ENCODE data around the gene CFAP97. TPM values are rescaled to one million over a fixed set of nuclear protein-coding genes. Genes with fewer than 3 reads are reported as not detected.
"Not testable (repeated sequence)": the region's sequence is repeated elsewhere in the genome, so short reads cannot be mapped to it uniquely, and the experiment has no call there.

The CFAP97 gene
- total RNA-seq, 4 donors from 2014 or later = 27.7 to 34.7 (median 32.0) TPM

DNA sequence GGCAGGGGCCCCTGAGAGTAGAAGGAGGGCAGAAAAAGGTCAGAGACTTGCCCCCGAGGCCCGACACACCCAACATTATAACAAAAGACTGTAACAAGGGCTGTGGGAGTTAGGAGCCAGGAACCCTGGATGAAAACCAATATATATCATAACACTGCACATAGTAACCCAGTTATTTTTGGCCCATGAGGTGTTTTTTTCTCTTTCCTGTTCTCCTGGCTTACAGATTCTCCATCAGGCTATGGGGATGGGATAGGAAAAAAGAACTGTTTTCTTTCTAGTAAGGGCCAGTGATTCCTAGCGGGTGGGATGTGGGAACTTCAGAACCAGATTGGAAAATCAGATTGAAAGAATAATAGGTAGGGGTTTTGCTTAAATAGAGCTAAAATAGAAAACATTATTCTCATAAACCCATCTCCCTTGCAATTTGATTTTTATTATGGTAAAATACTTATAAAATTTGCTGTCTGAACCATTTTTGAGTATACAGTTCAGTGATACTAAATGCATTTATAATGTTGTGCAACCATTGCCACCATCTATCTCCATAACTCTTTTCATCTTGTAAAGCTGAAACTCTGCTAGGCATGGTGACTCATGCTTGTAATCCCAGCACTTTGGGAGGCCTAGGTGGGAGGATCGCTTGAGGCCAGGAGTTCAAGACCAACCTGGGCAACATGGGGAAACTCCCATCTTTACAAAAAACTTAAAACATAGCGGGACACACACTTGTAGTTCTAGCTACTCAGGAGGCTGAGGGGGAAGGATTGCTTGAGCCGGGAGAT, 39.1 kb upstream of the CFAP97 start:
- TF ChIP-seq, protein P1, sequence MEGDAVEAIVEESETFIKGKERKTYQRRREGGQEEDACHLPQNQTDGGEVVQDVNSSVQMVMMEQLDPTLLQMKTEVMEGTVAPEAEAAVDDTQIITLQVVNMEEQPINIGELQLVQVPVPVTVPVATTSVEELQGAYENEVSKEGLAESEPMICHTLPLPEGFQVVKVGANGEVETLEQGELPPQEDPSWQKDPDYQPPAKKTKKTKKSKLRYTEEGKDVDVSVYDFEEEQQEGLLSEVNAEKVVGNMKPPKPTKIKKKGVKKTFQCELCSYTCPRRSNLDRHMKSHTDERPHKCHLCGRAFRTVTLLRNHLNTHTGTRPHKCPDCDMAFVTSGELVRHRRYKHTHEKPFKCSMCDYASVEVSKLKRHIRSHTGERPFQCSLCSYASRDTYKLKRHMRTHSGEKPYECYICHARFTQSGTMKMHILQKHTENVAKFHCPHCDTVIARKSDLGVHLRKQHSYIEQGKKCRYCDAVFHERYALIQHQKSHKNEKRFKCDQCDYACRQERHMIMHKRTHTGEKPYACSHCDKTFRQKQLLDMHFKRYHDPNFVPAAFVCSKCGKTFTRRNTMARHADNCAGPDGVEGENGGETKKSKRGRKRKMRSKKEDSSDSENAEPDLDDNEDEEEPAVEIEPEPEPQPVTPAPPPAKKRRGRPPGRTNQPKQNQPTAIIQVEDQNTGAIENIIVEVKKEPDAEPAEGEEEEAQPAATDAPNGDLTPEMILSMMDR (IDR thresholded peaks at IDR 0.05) = no peak
- DNase-seq (ENCODE audit: low spot score) (no peak), ATAC-seq (ENCODE audit: low FRiP score) (no peak)

DNA sequence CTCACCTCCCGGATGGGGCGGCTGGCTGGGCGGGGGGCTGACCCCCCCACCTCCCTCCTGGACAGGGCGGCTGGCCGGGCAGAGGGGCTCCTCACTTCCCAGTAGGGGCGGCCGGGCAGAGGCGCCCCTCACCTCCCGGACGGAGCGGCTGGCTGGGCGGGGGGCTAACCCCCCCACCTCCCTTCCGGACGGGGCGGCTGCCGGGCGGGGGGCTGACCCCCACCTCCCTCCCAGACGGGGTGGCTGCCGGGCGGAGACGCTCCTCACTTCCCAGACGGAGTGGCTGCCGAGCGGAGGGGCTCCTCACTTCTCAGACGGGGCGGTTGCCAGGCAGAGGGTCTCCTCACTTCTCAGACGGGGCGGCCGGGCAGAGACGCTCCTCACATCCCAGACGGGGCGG, 36.7 kb upstream of the CFAP97 start:
- not testable (repeated sequence) for ATAC-seq (ENCODE audit: low FRiP score)

DNA sequence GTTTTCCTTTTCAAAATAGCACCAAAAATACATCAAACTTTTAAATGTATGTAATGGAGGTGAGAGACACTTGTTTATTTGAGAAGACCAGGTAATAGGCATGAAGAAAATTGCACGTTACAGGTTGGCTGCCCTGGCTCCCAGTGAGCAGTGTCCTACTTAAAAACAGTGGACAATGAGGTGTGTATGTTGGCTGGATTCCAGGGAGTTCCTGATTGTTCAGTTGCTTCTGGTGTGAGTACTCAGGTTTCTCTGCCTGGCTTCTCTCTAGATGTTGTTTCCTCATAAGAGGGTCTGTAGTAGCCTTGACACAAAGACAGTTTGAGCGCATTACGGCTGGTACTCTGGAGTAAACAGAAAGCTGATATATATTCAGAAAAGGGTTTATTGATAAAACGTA, 35.0 kb upstream of the CFAP97 start:
- ATAC-seq (ENCODE audit: low FRiP score) (no peak), DNase-seq (ENCODE audit: low spot score) (no peak)

More for the DNA sequence above, 36.7 kb upstream of the CFAP97 start:
- not testable (repeated sequence) for DNase-seq (ENCODE audit: low spot score)

DNA sequence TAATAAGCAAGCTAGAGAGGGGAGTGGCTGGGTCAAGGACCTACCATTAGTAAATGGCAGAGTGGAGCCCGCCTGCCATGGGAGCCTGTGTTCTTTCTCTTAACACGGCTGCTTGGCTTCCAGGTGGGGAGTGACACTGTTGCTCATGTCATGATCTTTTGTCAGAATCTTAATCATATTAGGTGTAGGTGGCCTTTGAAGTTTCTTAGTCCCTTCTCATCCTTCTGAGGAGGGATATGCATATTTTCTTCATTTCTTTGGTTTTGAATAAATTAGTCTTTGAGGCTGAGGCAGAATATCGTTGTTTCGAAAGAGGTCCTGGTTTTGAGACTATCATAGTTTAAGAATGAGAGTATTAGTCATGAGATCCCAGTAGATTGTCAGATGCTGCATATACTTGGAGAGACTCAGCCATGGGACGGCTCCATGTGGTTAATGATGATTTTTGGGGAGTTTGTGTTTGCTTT, 34.4 kb upstream of the CFAP97 start:
- no peak for ATAC-seq (ENCODE audit: low FRiP score)
- no peak for DNase-seq (ENCODE audit: low spot score)
- TF ChIP-seq, protein P1 (IDR thresholded peaks at IDR 0.05) = no peak

More for the DNA sequence above, 35.0 kb upstream of the CFAP97 start:
- TF ChIP-seq, protein P1 (IDR thresholded peaks at IDR 0.05) = no peak

DNA sequence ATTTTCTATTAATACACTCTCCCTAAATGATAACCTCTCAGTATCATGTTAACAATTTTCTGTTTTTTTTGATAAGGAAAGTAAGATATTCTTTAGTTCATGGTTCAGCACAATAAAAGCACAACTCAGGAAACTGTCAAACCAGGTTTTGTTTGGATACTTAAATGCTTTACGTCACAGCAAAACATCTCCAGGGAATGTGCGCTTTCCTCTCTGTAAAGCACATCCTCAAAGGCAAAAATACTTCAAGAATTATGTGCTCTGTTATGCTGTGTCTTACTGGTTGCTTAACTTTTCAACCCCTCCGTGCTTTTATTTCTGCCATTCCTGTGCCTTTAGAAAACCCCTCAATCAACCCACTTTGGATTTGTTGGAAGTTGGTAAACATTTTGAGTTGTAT, 33.4 kb upstream of the CFAP97 start:
- ATAC-seq (ENCODE audit: low FRiP score) (no peak), DNase-seq (ENCODE audit: low spot score) (no peak)
- TF ChIP-seq, protein P1 (IDR thresholded peaks at IDR 0.05) = no peak

DNA sequence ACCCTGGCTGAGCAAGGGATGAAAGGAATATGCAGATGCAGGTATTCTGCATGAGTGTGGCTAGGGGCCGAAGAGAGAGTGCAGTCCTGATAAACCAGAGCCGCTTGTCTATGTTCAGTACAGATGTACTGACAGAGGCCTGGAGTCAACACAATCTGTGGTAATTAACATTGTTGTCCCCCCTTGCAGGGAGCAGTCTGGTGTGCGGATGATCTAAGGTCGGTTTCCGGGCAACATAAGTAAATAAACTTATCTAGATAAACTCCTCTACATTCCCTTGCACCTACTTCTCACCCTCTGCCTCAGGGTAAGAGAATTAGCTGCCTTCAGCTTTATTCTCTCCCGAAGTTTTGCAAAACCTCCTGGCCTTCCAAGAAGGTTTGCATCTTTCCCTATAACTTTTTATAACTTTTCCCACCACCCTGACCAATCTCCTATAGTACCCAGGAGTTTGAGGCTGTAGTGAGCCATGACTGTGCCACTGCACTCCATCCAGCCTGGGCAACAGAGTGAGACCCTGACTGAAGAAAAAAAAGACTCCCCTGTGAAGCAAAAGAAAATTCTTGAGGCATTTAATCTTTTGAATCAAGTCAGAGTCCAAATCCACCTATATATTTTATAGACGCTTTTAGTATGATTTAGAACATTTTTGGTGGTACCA, 32.2 kb upstream of the CFAP97 start:
- no peak for DNase-seq (ENCODE audit: low spot score)
- TF ChIP-seq, protein P1 (IDR thresholded peaks at IDR 0.05) = no peak
- ATAC-seq (ENCODE audit: low FRiP score) = peak; percentile 59

DNA sequence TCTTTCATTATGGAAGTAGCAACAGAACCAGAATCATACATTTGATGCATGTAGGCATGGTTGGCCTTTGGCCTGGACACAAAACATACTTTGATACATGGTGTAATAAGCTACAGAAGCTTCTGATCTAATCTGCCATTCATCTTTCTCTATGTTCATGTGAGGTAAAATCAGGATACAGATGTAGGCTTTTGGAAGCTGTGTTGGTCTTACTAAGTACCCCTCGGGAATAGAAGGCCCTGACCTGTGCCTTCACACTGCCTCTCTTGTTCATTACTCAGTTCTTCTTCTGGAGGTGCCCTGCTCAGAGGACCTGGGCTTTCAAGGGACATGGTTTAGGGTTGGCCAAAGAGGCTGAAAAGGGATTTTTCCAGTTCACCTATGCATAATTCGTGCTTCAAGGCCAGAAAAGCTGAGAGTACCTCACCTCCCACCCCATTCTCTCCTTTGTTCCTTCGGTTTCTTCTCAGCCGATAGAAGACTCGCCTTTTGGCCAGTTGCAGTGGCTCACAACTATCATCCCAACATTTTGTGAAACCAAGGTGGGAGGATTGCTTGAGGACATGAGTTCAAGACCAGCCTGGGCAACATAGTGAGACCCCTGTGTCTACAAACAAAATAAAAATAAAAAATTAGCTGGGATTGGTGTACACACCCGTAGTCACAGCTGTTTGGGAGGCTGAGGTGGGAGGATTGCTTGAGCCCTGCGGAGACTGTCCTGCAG, 31.5 kb upstream of the CFAP97 start:
- no peak for ATAC-seq (ENCODE audit: low FRiP score)
- TF ChIP-seq, protein P1 (IDR thresholded peaks at IDR 0.05) = no peak
- no peak for DNase-seq (ENCODE audit: low spot score)

Data from omental fat pad (tissue), 4 donors.